ENCODE results near the gene PRKCA. TPM values are rescaled to one million over a fixed set of nuclear protein-coding genes. Genes with fewer than 3 reads are reported as not detected.
"Not testable (repeated sequence)": the region's sequence is repeated elsewhere in the genome, so short reads cannot be mapped to it uniquely, and the experiment has no call there.

The PRKCA gene
- total RNA-seq, result 10 to 100 TPM; 84.4 to 87.9 TPM

- peak within 1 kb of the TSS; percentile 94 for H3K4me3 Mint-ChIP-seq
- ATAC-seq, result peak; percentile 76
Measured at GRCh38 chr17:66301864-66302741, at the start of gene PRKCA. PRKCA (plus strand) TSS chr17:66302613.

GRCh38 chr17:66253458-66253857 lies 49.0 kb upstream of the PRKCA start:
- POLR2A ChIA-PET; H3K27ac Mint-ChIP-seq; H3K9me3 Mint-ChIP-seq; H3K36me3 Mint-ChIP-seq (ENCODE audit: low read depth); CTCF ChIA-PET; DNase-seq; ATAC-seq; H3K4me3 Mint-ChIP-seq; H3K27me3 Mint-ChIP-seq: not testable (repeated sequence)
- intact Hi-C loops (cut with micrococcal nuclease), result loop anchor here (10.0 kb wide), 1 partner anchor 311 kb away; no protein-coding TSS in a partner anchor
- peaks cover 14% of the 10 kb centered on the region for H3K4me1 Mint-ChIP-seq (ENCODE audit: low read depth)

More at GRCh38 chr17:66301864-66302741, at the start of gene PRKCA:
- intact Hi-C loops (cut with micrococcal nuclease), result loop anchor here (5.0 to 10.0 kb wide), 3 partner anchors 45 to 243 kb away; no protein-coding TSS in a partner anchor
- Mint-ChIP-seq H3K9me3 (peaks cover 1% of the 10 kb centered on the region), H3K27me3 (no peaks in the 10 kb centered on the region), H3K36me3 (ENCODE audit: low read depth) (peaks cover 30% of the 10 kb centered on the region), H3K4me1 (ENCODE audit: low read depth) (peaks cover 34% of the 10 kb centered on the region), H3K27ac (peak within 1 kb of the TSS; percentile 96)
- POLR2A ChIA-PET, result interaction anchor here (0.8 to 1.2 kb wide), 4 partner anchors 8 to 100 kb away, joined by 3 to 5 read pairs (median 3); no protein-coding TSS in a partner anchor
- CTCF ChIA-PET, result interaction anchor here (0.7 to 1.7 kb wide), 5 partner anchors 8 to 112 kb away, joined by 3 to 5 read pairs (median 3); no protein-coding TSS in a partner anchor
- no peak for TF ChIP-seq CTCF (IDR thresholded peaks at IDR 0.05)
- DNase-seq, result peak; percentile 68

GRCh38 chr17:66255112-66255511 lies 47.3 kb upstream of the PRKCA start:
- peak; percentile 54 for DNase-seq
- POLR2A ChIA-PET, result interaction anchor here (1.0 to 1.5 kb wide), 2 partner anchors 57 to 323 kb away, joined by 3 to 6 read pairs; no protein-coding TSS in a partner anchor
- peak overlapping the region; percentile 32 for H3K4me3 Mint-ChIP-seq
- intact Hi-C loops (cut with micrococcal nuclease), result loop anchor here (5.0 to 10.0 kb wide), 2 partner anchors 47 to 310 kb away; partner anchors contain the start of gene PRKCA
- peak; percentile 96 for ATAC-seq
- peak overlapping the region; percentile 40 for H3K27ac Mint-ChIP-seq
- no peaks in the 10 kb centered on the region for H3K27me3 Mint-ChIP-seq
- CTCF ChIA-PET, result interaction anchor here (0.7 to 2.3 kb wide), 24 partner anchors 10 to 459 kb away, joined by 3 to 22 read pairs (median 3); no protein-coding TSS in a partner anchor
- H3K4me1 Mint-ChIP-seq (ENCODE audit: low read depth), result peaks cover 14% of the 10 kb centered on the region
- H3K9me3 Mint-ChIP-seq, result no peaks in the 10 kb centered on the region
- peak; percentile 82 for TF ChIP-seq CTCF (IDR thresholded peaks at IDR 0.05)
- no peaks in the 10 kb centered on the region for H3K36me3 Mint-ChIP-seq (ENCODE audit: low read depth)

DNA sequence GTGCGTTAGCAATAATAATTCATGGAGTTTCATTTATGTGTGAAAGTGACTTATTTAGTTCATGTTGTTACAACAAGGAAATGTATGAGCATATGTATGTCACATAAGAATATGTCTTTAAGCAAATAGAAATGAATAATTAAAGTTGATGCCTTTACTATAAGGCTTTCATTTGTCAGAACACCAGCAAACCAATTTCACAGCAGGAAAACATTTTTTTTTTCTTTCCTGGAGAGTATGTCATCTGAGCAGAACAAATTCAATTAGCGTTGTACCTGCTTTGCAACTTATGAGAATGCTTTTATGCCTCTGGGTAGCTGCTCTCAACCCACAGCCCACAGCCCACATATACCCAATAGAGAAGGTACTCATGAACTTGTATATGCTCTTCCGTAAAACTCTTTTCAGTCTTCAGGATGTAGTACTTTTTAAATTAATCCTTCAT lies 46.9 kb upstream of the PRKCA start:
- ChIA-PET CTCF (interaction anchor here (0.7 to 2.3 kb wide), 25 partner anchors 10 to 459 kb away, joined by 3 to 22 read pairs (median 3); no protein-coding TSS in a partner anchor), POLR2A (interaction anchor here (1.0 to 1.5 kb wide), 2 partner anchors 56 to 323 kb away, joined by 3 to 6 read pairs; no protein-coding TSS in a partner anchor)
- H3K4me3 Mint-ChIP-seq, result peak overlapping the region; percentile 32
- ATAC-seq (peak; percentile 33), DNase-seq (peak; percentile 40)
- H3K9me3 Mint-ChIP-seq, result no peaks in the 10 kb centered on the region
- H3K36me3 Mint-ChIP-seq (ENCODE audit: low read depth), result no peaks in the 10 kb centered on the region
- peak overlapping the region; percentile 40 for H3K27ac Mint-ChIP-seq
- no peak for TF ChIP-seq CTCF (IDR thresholded peaks at IDR 0.05)
- H3K27me3 Mint-ChIP-seq, result no peaks in the 10 kb centered on the region
- peaks cover 14% of the 10 kb centered on the region for H3K4me1 Mint-ChIP-seq (ENCODE audit: low read depth)
- intact Hi-C loops (cut with micrococcal nuclease), result loop anchor here (5.0 to 10.0 kb wide), 2 partner anchors 47 to 309 kb away; partner anchors contain the start of gene PRKCA

GRCh38 chr17:66260275-66260674 lies 42.1 kb upstream of the PRKCA start:
- ChIA-PET CTCF (interaction anchor here (0.6 to 1.8 kb wide), 2 partner anchors 307 to 808 kb away, joined by 3 to 6 read pairs; no protein-coding TSS in a partner anchor), POLR2A (no interaction called here)
- DNase-seq (no peak), ATAC-seq (no peak)
- H3K36me3 Mint-ChIP-seq (ENCODE audit: low read depth), result no peaks in the 10 kb centered on the region
- intact Hi-C loops (cut with micrococcal nuclease), result no loop called here
- H3K9me3 Mint-ChIP-seq, result no peaks in the 10 kb centered on the region
- no peak overlapping the region for H3K27ac Mint-ChIP-seq
- TF ChIP-seq CTCF (IDR thresholded peaks at IDR 0.05), result no peak
- H3K4me3 Mint-ChIP-seq, result no peak overlapping the region
- H3K27me3 Mint-ChIP-seq, result no peaks in the 10 kb centered on the region
- peaks cover 17% of the 10 kb centered on the region for H3K4me1 Mint-ChIP-seq (ENCODE audit: low read depth)
